ENCODE data around the gene BRINP3. TPM values are rescaled to one million over a fixed set of nuclear protein-coding genes. Genes with fewer than 3 reads are reported as not detected.

BRINP3 gene
- polyA plus RNA-seq, 1 donor from 2014 or later: 7.7 TPM

DNA sequence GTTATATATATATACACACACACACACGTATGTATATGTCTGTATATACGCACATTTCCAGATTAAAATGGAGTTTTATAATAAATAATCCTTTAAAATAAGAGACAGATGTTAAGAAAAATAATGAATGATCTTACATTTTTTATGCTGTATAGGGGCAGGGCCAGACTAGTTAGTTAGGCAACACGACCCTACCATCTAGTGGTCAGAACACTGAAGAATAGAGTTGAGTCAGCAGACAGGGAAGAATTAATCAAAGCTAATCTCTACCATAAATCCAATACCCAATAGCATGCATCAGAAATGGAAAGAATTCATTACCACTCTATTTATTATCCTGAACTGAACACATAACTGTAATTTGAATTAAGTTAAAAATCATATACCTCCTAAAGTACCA is 156.7 kb downstream of the BRINP3 start:
- TF ChIP-seq POLR2AphosphoS5 (IDR thresholded peaks at IDR 0.05) (no peak), TAF1 (IDR thresholded peaks at IDR 0.05; ENCODE audit: low read depth) (no peak), SMC3 (conservative IDR thresholded peaks at IDR 0.05; ENCODE audit: poor library complexity) (peak; percentile 47), RAD21 (conservative IDR thresholded peaks at IDR 0.05) (peak; percentile 65), MXI1 (conservative IDR thresholded peaks at IDR 0.05; ENCODE audit: poor library complexity, severe bottlenecking) (no peak)
- TF ChIP-seq, protein P1, sequence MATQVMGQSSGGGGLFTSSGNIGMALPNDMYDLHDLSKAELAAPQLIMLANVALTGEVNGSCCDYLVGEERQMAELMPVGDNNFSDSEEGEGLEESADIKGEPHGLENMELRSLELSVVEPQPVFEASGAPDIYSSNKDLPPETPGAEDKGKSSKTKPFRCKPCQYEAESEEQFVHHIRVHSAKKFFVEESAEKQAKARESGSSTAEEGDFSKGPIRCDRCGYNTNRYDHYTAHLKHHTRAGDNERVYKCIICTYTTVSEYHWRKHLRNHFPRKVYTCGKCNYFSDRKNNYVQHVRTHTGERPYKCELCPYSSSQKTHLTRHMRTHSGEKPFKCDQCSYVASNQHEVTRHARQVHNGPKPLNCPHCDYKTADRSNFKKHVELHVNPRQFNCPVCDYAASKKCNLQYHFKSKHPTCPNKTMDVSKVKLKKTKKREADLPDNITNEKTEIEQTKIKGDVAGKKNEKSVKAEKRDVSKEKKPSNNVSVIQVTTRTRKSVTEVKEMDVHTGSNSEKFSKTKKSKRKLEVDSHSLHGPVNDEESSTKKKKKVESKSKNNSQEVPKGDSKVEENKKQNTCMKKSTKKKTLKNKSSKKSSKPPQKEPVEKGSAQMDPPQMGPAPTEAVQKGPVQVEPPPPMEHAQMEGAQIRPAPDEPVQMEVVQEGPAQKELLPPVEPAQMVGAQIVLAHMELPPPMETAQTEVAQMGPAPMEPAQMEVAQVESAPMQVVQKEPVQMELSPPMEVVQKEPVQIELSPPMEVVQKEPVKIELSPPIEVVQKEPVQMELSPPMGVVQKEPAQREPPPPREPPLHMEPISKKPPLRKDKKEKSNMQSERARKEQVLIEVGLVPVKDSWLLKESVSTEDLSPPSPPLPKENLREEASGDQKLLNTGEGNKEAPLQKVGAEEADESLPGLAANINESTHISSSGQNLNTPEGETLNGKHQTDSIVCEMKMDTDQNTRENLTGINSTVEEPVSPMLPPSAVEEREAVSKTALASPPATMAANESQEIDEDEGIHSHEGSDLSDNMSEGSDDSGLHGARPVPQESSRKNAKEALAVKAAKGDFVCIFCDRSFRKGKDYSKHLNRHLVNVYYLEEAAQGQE (IDR thresholded peaks at IDR 0.05; ENCODE audit: borderline replicate concordance): no peak
- TF ChIP-seq, protein P2, sequence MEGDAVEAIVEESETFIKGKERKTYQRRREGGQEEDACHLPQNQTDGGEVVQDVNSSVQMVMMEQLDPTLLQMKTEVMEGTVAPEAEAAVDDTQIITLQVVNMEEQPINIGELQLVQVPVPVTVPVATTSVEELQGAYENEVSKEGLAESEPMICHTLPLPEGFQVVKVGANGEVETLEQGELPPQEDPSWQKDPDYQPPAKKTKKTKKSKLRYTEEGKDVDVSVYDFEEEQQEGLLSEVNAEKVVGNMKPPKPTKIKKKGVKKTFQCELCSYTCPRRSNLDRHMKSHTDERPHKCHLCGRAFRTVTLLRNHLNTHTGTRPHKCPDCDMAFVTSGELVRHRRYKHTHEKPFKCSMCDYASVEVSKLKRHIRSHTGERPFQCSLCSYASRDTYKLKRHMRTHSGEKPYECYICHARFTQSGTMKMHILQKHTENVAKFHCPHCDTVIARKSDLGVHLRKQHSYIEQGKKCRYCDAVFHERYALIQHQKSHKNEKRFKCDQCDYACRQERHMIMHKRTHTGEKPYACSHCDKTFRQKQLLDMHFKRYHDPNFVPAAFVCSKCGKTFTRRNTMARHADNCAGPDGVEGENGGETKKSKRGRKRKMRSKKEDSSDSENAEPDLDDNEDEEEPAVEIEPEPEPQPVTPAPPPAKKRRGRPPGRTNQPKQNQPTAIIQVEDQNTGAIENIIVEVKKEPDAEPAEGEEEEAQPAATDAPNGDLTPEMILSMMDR (IDR thresholded peaks at IDR 0.05; ENCODE audit: poor library complexity, severe bottlenecking): peak; percentile 50

DNA sequence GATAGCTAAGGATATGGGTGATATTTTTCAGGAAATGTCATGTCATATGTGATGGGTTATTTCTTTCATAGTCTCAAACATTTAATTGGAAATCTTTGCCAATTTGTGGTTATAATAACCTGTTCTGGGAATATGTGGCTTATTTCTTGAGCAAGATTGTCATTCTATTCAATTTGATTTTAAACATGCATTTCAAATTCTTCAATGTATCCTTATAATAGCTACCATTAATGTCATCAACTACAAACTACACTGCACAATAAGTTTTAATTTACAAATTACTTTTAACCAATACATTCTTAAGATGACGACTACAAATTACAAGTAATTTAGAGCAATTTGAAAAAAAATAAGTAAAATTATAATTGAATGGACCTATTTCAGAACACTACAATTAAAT is 164.9 kb downstream of the BRINP3 start:
- Histone ChIP-seq H3K79me2 (replicated peaks; ENCODE audit: insufficient read depth, low read length) (no peaks in the 10 kb centered on the region), H3K4me2 (ENCODE audit: low read length) (no peak overlapping the region), H3K9ac (ENCODE audit: low read length) (no peak overlapping the region), H3K9me2 (ENCODE audit: insufficient read depth, low read length) (no peaks in the 10 kb centered on the region), H3K4me3 (ENCODE audit: low read length) (no peak overlapping the region), H2AFZ (ENCODE audit: low read depth, low read length) (no peak overlapping the region), H3K27ac (ENCODE audit: low read length) (no peak overlapping the region), H4K20me1 (ENCODE audit: insufficient read depth) (no peaks in the 10 kb centered on the region), H3F3A (ENCODE audit: insufficient read depth, low read length, poor library complexity, severe bottlenecking) (no peaks in the 10 kb centered on the region), H3K36me3 (ENCODE audit: insufficient read depth, low read length) (no peaks in the 10 kb centered on the region), H3K27me3 (ENCODE audit: insufficient read depth, low read depth, low read length) (no peaks in the 10 kb centered on the region), H3K9me3 (ENCODE audit: low read length) (no peaks in the 10 kb centered on the region)
- TF ChIP-seq POLR2AphosphoS5 (IDR thresholded peaks at IDR 0.05) (no peak), MXI1 (conservative IDR thresholded peaks at IDR 0.05; ENCODE audit: poor library complexity, severe bottlenecking) (no peak), EZH2 (IDR thresholded peaks at IDR 0.05; ENCODE audit: borderline replicate concordance, insufficient read depth, low read length, poor library complexity, severe bottlenecking) (no peak), RAD21 (conservative IDR thresholded peaks at IDR 0.05) (no peak), TAF1 (IDR thresholded peaks at IDR 0.05; ENCODE audit: low read depth) (no peak), EP300 (conservative IDR thresholded peaks at IDR 0.05; ENCODE audit: poor library complexity, severe bottlenecking) (no peak), SMC3 (conservative IDR thresholded peaks at IDR 0.05; ENCODE audit: poor library complexity) (no peak)
- TF ChIP-seq, protein P1 (IDR thresholded peaks at IDR 0.05; ENCODE audit: borderline replicate concordance): no peak
- TF ChIP-seq, protein P2 (IDR thresholded peaks at IDR 0.05; ENCODE audit: poor library complexity, severe bottlenecking): no peak

More for the DNA sequence above, 156.7 kb downstream of the BRINP3 start:
- H3K27me3 ChIP-seq (ENCODE audit: insufficient read depth, low read depth, low read length): no peaks in the 10 kb centered on the region
- no peak overlapping the region for H3K27ac ChIP-seq (ENCODE audit: low read length)
- no peaks in the 10 kb centered on the region for H3F3A ChIP-seq (ENCODE audit: insufficient read depth, low read length, poor library complexity, severe bottlenecking)
- no peak overlapping the region for H2AFZ ChIP-seq (ENCODE audit: low read depth, low read length)
- no peaks in the 10 kb centered on the region for H3K9me3 ChIP-seq (ENCODE audit: low read length)
- no peaks in the 10 kb centered on the region for H3K79me2 ChIP-seq (replicated peaks; ENCODE audit: insufficient read depth, low read length)
- no peak overlapping the region for H3K9ac ChIP-seq (ENCODE audit: low read length)
- no peak overlapping the region for H3K4me3 ChIP-seq (ENCODE audit: low read length)
- no peaks in the 10 kb centered on the region for H4K20me1 ChIP-seq (ENCODE audit: insufficient read depth)
- no peaks in the 10 kb centered on the region for H3K36me3 ChIP-seq (ENCODE audit: insufficient read depth, low read length)
- no peaks in the 10 kb centered on the region for H3K9me2 ChIP-seq (ENCODE audit: insufficient read depth, low read length)
- H3K4me2 ChIP-seq (ENCODE audit: low read length): no peak overlapping the region
